Stimulated activated CD4-positive, alpha-beta T cell treated with anti-CD3 and anti-CD28 coated beads, Interleukin-12 subunit alpha, Interleukin-12 subunit beta, amount 100 ng/mL, for 48 hours (primary cell): ENCODE results near the gene SGPP1.
"Not testable (repeated sequence)": the region's sequence is repeated elsewhere in the genome, so short reads cannot be mapped to it uniquely, and the experiment has no call there.

Experiments
- DNase-seq, 3 donors: peaks; one replicate each; pipeline ENCODE4 v3.0.0-alpha.2; 2020; ENCODE audit warnings: low read depth in 2 of 3, low spot score in 1 of 3

SGPP1 gene

GRCh38 chr14:63726499-63726898 is 1.4 kb downstream of the SGPP1 start:
- no peak for DNase-seq

- DNase-seq, result no peak
Measured at GRCh38 chr14:63725786-63726460, 1.9 kb downstream of the SGPP1 start.

GRCh38 chr14:63717702-63718101 is 10.2 kb downstream of the SGPP1 start:
- no peak for DNase-seq

- no peak for DNase-seq
Measured at GRCh38 chr14:63715360-63715759, 12.5 kb downstream of the SGPP1 start.

GRCh38 chr14:63713764-63714163 is 14.1 kb downstream of the SGPP1 start:
- DNase-seq, result no peak

GRCh38 chr14:63713058-63713457 is 14.8 kb downstream of the SGPP1 start:
- DNase-seq, result no peak

GRCh38 chr14:63712123-63712522 is 15.7 kb downstream of the SGPP1 start:
- no peak for DNase-seq

- DNase-seq, result no peak
Measured at GRCh38 chr14:63710497-63710896, 17.4 kb downstream of the SGPP1 start.

GRCh38 chr14:63709589-63709988 is 18.3 kb downstream of the SGPP1 start:
- no peak for DNase-seq

GRCh38 chr14:63707216-63707615 is 20.6 kb downstream of the SGPP1 start:
- no peak for DNase-seq

- no peak for DNase-seq
Measured at GRCh38 chr14:63705561-63706070, 22.2 kb downstream of the SGPP1 start.

GRCh38 chr14:63702530-63702929 is 25.3 kb downstream of the SGPP1 start:
- not testable (repeated sequence) for DNase-seq

- DNase-seq, result no peak
Measured at GRCh38 chr14:63701606-63702299, 26.1 kb downstream of the SGPP1 start.

GRCh38 chr14:63692310-63693020 is 35.4 kb downstream of the SGPP1 start:
- no peak for DNase-seq

GRCh38 chr14:63689132-63689531 is 38.7 kb downstream of the SGPP1 start:
- no peak for DNase-seq

GRCh38 chr14:63686926-63687325 is 40.9 kb downstream of the SGPP1 start:
- DNase-seq, result no peak

GRCh38 chr14:63685401-63685800 is 42.5 kb downstream of the SGPP1 start:
- no peak for DNase-seq

GRCh38 chr14:63682727-63683593 is 44.9 kb downstream of the SGPP1 start:
- no peak for DNase-seq

GRCh38 chr14:63678536-63678935 is 49.3 kb downstream of the SGPP1 start:
- DNase-seq, result no peak

- no peak for DNase-seq
Measured at GRCh38 chr14:63677891-63678379, 49.9 kb downstream of the SGPP1 start.

- DNase-seq, result no peak
Measured at GRCh38 chr14:63676615-63677014, 51.2 kb downstream of the SGPP1 start.
